ENCODE data around the gene GHRL. TPM values are rescaled to one million over a fixed set of nuclear protein-coding genes. Genes with fewer than 3 reads are reported as not detected.

Gene GHRL
- total and polyA plus RNA-seq, 2 of the 4 experiments (the other 2 are of a cell fraction): 0.27 TPM; not detected in 1

DNA sequence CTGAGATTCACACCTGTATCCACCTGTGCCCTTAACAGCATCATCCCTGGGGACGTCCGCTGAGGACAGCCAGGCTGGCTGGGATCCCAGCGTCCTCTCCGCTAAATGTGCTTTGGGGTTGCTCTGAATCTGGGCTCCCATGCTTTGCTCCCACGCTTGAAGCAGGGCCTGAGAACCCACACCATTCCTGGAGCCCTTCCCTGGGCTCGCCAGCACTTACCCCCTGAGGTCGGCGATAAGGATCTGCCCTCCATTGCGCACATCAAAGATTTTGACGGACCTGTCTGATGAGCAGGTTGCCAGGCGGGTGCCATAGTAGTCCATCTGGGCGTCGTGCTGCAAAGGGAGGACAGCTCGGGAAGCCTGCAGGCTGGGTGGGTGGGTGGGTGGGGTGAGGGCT, 22.4 kb upstream of the GHRL start:
- CTCF ChIA-PET: no interaction called here
- Histone ChIP-seq H3K9me1 (ENCODE audit: insufficient read depth, low read length) (peaks cover 24% of the 10 kb centered on the region), H3K14ac (replicated peaks; ENCODE audit: low read depth, low read length) (no peak overlapping the region), H2BK120ac (ENCODE audit: low read depth, low read length) (no peak overlapping the region), H3K4ac (ENCODE audit: low read depth, low read length) (no peak overlapping the region), H2BK15ac (ENCODE audit: low read depth, low read length) (no peak overlapping the region), H2AFZ (replicated peaks; ENCODE audit: low read length, poor library complexity) (no peak overlapping the region), H3K79me1 (ENCODE audit: low read depth in 1 of 2, low read length in 2 of 2) (peaks cover 40 to 93% of the 10 kb centered on the region in 2 experiments), H3K9ac (ENCODE audit: low read depth, low read length) (no peak overlapping the region), H4K8ac (ENCODE audit: low read depth in 2 of 2, low read length in 2 of 2) (no peak overlapping the region), H3K23ac (ENCODE audit: low read depth, low read length) (no peak overlapping the region), H2BK20ac (ENCODE audit: low read depth, low read length) (no peak overlapping the region), H3K56ac (ENCODE audit: extremely low read depth, insufficient read depth, low read length) (no peak overlapping the region), H2AK9ac (replicated peaks; ENCODE audit: low read depth, low read length, poor library complexity) (no peak overlapping the region), H3K9me3 (ENCODE audit: control insufficient read depth, insufficient read depth, low read length) (no peaks in the 10 kb centered on the region), H3K18ac (ENCODE audit: low read depth, low read length) (no peak overlapping the region), H4K5ac (ENCODE audit: low read depth, low read length) (no peak overlapping the region), H2AK5ac (ENCODE audit: low read depth, low read length) (no peak overlapping the region), H3K4me1 (ENCODE audit: control insufficient read depth, insufficient read depth, low read length) (peaks cover 16% of the 10 kb centered on the region), H3K4me3 (ENCODE audit: insufficient read depth, low read depth, low read length) (no peak overlapping the region), H3K36me3 (ENCODE audit: control insufficient read depth, insufficient read depth, low read length) (peaks cover 71% of the 10 kb centered on the region), H4K20me1 (ENCODE audit: insufficient read depth, low read length) (peaks cover 85% of the 10 kb centered on the region), H3K27ac (ENCODE audit: insufficient read depth, low read length) (no peak overlapping the region), H3K4me2 (ENCODE audit: low read depth, low read length) (no peak overlapping the region), H4K91ac (ENCODE audit: insufficient read depth, low read depth, low read length) (no peak overlapping the region), H3K27me3 (ENCODE audit: control insufficient read depth, insufficient read depth, low read length) (no peaks in the 10 kb centered on the region), H2BK5ac (ENCODE audit: low read depth, low read length, poor library complexity, severe bottlenecking) (no peak overlapping the region)
- TF ChIP-seq BHLHE40 (IDR thresholded peaks at IDR 0.05; ENCODE audit: low read depth, low read length): no peak
- TF ChIP-seq, protein P1, sequence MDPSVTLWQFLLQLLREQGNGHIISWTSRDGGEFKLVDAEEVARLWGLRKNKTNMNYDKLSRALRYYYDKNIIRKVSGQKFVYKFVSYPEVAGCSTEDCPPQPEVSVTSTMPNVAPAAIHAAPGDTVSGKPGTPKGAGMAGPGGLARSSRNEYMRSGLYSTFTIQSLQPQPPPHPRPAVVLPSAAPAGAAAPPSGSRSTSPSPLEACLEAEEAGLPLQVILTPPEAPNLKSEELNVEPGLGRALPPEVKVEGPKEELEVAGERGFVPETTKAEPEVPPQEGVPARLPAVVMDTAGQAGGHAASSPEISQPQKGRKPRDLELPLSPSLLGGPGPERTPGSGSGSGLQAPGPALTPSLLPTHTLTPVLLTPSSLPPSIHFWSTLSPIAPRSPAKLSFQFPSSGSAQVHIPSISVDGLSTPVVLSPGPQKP (IDR thresholded peaks at IDR 0.05; ENCODE audit: borderline replicate concordance, low read depth, low read length): no peak
- TF ChIP-seq FOS (IDR thresholded peaks at IDR 0.05; ENCODE audit: low read depth, low read length): no peak
- TF ChIP-seq MAFK (IDR thresholded peaks at IDR 0.05; ENCODE audit: low read depth, low read length): no peak
- TF ChIP-seq CEBPB (IDR thresholded peaks at IDR 0.05; ENCODE audit: low read depth, low read length): no peak
- no peak for TF ChIP-seq CTCF (conservative IDR thresholded peaks at IDR 0.05; ENCODE audit: low read depth, low read length)
- no peak for TF ChIP-seq RAD21 (IDR thresholded peaks at IDR 0.05; ENCODE audit: low read length)
- no peak for TF ChIP-seq RFX5 (IDR thresholded peaks at IDR 0.05; ENCODE audit: low read depth, low read length)
- no peak for TF ChIP-seq USF2 (IDR thresholded peaks at IDR 0.05; ENCODE audit: low read depth, low read length)
- no peak for TF ChIP-seq MAZ (IDR thresholded peaks at IDR 0.05; ENCODE audit: borderline replicate concordance, low read depth, low read length)
- TF ChIP-seq POLR2A (IDR thresholded peaks at IDR 0.05; ENCODE audit: low read depth, low read length): no peak
- no peak for TF ChIP-seq RCOR1 (IDR thresholded peaks at IDR 0.05; ENCODE audit: insufficient replicate concordance, low read length)
- TF ChIP-seq MXI1 (IDR thresholded peaks at IDR 0.05; ENCODE audit: borderline replicate concordance, low read depth, low read length): no peak
- TF ChIP-seq CHD1 (IDR thresholded peaks at IDR 0.05; ENCODE audit: low read depth, low read length): no peak
- no peak for TF ChIP-seq SMC3 (IDR thresholded peaks at IDR 0.05; ENCODE audit: low read depth, low read length)
- no peak for TF ChIP-seq NFE2L2 (IDR thresholded peaks at IDR 0.05; ENCODE audit: low read depth, low read length)
- intact Hi-C loops (cut with micrococcal nuclease): no loop called here
- POLR2A ChIA-PET (ENCODE audit: unreplicated experiment): no interaction called here
- DNase-seq (no peak), ATAC-seq (ENCODE audit: low read depth) (no peak)
- in situ Hi-C loops (cut with MboI; ENCODE audit: low sequenced_read_pairs): no loop called here
- dilution Hi-C loops (cut with HindIII; ENCODE audit: low sequenced_read_pairs, unreplicated experiment): no loop called here
- WGBS, 2 experiments (ENCODE audit: extremely low coverage in 2 of 2, insufficient read length in 1 of 2): 100% methylated on average over 3 of the region's 14 CpGs; no CpG with 5 or more reads in 1 of the 2 experiments
- BruUV-seq (replicated peaks): no TSS peak

Data from IMR-90 (cell line).